ENCODE measurements around the gene FAM107B.
A peak's percentile ranks its signal among the peaks of the same experiment; 100 is the strongest.
"Not testable (repeated sequence)": the region's sequence is repeated elsewhere in the genome, so short reads cannot be mapped to it uniquely, and the experiment has no call there.

FAM107B gene

GRCh38 chr10:14659626-14660196 lies 115.0 kb downstream of the FAM107B start:
- no peak for DNase-seq

- DNase-seq: not testable (repeated sequence)
These were observed 115.6 kb downstream of the FAM107B start for GRCh38 chr10:14659137-14659536.

DNA sequence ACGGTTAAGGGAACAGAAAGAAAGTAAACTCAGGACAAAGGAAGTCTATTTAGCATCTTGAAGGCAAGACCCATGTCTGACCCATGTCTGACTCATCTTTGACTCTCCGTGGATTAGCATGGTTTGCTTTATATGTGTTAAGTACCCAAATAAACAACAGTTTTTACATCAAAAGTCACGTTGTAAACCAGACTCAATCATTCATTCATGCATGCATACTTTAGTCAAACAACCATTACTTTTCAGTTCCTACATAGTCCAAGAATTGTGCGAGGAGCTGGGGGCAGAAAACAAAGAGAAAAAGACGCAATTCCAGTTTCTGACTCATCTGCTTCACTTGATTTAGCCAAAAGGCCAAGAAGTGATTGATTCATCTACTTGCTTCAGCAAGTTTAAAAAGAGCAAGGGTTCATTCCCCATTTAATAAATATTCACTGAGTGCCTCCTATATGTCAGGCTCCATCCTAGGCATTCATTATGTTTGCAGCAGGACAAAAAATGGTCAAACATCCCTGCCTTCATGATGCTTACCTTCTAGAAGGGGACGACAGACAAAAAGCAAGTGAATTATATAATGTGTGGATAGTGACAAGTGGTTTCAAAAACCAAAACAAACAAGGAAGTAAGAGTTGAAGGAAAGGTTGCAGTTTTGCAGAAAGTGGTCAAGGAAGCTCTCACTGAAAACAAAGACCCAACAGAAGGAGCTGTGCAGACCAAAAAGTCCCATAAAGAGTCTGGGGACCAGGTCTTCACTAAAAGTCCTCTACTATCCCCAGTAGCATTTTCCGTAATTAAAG lies 116.2 kb downstream of the FAM107B start:
- DNase-seq: no peak

DNA sequence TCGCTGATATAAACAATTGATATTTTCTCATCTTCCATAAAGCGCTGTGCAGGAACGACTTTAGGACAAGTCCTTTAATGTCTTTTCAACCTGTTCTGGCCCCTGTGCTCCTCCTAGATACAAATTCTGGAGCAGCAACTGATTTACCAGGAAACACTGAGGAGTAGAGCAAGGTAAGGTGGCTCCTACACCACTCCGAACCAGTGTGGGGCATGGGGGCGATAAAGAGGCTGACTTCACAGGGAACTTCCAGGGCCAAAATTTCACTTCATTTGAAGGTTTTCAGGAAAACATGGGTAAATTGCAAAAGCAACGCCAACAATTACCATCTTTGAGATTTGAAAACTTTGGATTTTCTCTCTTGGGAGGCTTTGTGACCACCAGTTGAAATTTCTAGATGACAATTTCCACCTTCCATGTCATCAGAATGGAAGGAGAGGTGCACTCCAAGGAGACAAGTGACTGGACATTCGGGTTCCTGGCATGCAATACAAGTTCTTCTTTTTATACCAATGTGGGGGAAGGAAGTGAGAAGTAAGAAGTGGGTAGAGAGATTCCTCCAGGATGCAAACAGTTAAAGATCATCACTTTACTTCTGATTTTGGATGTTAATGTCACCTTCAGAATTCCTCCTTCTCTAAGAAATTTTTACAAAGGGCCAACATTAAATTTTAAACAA lies 118.5 kb downstream of the FAM107B start:
- DNase-seq: no peak

- no peak for DNase-seq
These were observed 119.8 kb downstream of the FAM107B start for GRCh38 chr10:14654821-14655382.

GRCh38 chr10:14653271-14654161 lies 121.2 kb downstream of the FAM107B start:
- peak; percentile 82 for DNase-seq

DNA sequence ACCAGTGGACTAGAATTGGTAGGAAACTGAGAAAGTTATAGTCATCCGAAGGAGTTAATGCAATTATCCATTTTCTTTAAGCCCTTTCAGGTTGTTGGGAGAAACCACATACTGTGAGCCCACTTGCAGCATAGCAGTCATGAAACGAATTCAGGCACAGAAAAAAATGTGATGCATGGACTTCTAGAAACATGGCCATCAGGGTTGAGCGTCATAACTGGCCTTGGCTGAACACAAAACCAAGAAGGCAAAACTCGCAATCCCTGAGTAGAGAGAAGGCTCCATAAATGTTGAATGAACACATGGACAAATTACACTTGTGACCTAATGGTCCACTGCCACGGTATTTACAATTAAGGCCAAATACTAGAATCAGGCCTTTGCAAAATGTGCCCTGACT lies 121.9 kb downstream of the FAM107B start:
- DNase-seq: no peak

DNA sequence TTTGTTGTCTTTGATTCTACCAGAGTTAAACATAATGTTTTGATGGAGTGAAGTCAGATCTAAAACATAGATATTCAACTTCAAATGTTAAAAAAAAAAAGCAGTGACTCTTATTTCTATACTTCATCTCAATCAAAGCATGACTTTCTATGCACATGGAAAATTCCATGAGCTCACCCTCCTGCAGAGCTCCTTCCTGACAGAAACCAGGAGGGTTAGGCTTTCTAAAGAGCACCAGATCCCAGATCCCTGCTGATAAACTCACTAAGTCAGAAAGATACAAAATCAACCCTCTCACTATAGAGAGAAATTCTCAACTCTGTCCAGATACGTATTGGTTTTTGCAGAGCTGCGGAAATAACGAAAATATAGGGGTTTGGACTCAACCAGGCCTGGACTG lies 122.6 kb downstream of the FAM107B start:
- no peak for DNase-seq

GRCh38 chr10:14649739-14650138 lies 125.0 kb downstream of the FAM107B start:
- DNase-seq: no peak

GRCh38 chr10:14648946-14649345 lies 125.8 kb downstream of the FAM107B start:
- DNase-seq: no peak

DNA sequence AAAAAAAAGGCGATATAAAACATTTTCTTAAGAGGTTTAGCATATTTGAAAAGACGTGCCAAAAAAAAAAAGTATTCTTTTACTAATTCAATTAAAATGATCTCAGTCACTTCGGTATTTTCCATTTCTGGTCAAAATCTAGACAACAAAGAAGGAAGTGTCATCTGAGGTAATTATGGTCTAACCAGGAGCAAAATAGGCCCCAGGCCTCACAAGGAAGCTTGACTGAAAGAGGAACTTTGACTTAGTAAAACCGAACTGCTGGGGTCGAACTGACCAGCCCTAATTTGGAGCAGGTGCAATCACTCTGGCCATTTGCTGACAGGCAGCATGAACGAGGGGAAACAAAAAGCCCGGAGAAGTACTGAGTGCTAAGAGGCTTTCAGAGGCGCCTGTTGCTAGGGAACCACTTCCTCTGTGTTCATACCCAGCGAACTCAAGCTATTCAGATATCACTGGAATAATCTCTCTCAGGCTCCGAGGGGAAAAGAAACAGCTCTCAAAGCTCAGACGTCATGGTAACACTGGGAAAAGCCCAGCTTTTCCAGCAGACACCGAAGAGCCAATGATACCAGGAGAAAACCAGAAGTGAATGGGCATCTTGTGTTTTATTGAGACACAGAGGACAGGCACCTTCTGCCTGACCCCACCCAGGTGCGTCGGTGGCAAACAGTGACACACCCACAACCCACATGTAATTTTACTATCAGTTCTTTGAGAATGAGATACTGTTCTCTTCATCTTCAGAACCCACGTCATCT lies 126.5 kb downstream of the FAM107B start:
- DNase-seq: peak; percentile 94

GRCh38 chr10:14645239-14645960 lies 129.3 kb downstream of the FAM107B start:
- DNase-seq: peak; percentile 64

GRCh38 chr10:14639637-14640036 lies 135.1 kb downstream of the FAM107B start:
- no peak for DNase-seq

DNA sequence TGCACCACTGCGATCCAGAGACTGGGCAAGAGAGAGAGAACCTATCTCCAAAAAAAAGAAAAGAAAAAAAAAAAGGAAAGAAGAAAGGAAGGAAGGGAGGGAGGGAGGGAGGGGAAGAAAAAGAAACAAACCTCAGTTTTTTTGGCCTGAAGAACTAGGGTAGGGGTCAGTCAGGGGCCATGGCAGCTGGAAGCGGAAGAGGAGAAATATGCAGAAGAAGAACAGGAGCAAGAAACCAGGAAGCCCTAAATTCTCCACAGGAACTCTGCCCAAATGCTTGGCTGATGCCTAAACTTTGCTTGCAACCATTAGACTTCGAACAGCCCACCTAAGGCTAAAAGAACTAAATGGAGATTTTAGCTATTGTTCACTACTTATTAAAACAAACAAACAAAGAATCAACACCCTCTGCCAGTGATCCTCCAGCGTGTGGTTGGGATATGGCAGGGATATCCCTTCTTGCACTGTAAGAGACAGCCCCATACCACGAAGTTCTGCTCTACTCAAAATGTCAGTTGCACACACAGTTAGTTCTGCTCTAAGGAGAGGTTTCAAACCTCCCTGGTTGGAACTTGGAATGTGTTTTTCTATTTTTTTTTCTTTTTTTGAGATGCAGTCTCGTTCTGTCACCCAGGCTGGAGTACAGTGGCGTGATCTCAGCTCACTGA lies 139.5 kb downstream of the FAM107B start:
- no peak for DNase-seq

DNA sequence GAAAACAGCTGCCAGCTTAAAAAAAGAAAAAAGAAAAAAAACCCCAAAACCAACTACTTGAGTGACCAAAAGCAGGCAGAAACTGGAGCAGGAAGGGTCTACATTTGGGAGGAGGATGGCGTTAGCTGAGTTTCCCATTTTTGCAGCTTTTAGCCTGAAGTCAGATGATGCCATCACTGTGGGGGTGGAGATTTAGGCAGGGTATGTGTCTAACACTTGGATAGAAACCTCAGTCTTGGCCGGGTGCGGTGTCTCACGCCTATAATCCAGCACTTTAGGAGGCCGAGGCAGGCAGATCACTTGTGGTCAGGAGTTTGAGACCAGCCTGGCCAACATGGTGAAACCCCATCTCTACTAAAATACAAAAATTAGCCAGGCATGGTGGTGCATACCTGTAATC lies 140.1 kb downstream of the FAM107B start:
- DNase-seq: not testable (repeated sequence)

DNA sequence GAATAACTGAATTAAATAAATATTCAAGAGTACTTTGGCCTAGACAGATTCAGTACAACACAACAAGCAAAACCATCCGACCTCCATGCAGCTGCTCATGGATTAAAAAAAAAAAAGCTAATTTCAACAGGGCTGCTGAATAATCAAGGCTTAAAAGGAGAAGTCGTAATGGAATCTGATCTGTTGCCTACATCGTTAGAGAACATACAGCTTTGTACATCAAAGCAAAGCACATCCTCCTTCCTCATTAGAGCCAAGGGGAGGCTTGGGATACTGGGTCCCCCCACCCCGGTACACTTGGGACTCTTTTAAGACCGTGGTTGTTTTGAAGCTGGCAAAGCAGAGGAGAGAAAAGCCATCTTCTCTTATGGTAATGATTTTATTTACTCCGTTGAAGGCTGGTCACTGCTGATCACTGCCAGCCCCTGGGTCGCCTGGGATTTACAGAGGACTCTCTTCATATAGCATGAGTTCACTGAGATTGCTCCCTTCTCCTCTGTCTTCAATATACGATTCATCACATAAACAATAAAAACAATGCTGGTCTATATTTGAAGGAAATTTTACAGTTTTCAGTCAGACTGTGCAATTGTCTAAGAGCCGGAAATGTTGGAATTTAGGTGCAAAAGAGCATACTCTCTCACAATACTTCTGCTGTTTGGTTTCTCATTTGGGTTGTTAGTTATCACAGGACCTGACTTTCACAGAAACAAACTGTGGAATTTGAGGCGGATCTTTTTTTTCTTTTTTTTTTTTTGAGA lies 148.8 kb downstream of the FAM107B start:
- peak; percentile 59 for DNase-seq

GRCh38 chr10:14625192-14625631 lies 149.5 kb downstream of the FAM107B start:
- DNase-seq: peak; percentile 80

DNA sequence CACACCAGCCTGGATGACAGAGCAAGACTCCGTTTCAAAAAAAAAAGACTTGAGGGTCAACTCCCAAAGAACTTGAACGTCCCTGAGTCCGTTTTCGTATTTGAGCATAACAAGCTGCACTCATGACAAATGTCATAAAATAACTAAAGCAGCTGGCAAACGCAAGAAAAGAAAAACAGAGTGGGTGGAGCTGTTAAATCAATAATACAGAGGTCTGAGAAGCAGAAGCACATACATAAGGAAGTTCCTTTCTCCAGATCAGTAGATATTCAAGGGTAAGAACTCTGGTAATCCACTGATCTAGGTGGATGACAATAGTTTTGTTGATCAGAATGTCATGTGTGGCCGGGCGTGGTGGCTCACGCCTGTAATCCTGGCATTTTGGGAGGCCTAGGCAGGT lies 150.1 kb downstream of the FAM107B start:
- DNase-seq: no peak

GRCh38 chr10:14623931-14624330 lies 150.8 kb downstream of the FAM107B start:
- no peak for DNase-seq

GRCh38 chr10:14621037-14621436 lies 153.7 kb downstream of the FAM107B start:
- DNase-seq: no peak

Measured in eye (tissue), 1 donor.